Measurements from ENCODE around the gene RNF208. TPM values are rescaled to one million over a fixed set of nuclear protein-coding genes. Genes with fewer than 3 reads are reported as not detected.
A peak's percentile ranks its signal among the peaks of the same experiment; 100 is the strongest.

RNF208 gene
- total and polyA plus RNA-seq, 2 of the 4 experiments (the other 2 are of a cell fraction): 1.2 TPM; not detected in 1

DNA sequence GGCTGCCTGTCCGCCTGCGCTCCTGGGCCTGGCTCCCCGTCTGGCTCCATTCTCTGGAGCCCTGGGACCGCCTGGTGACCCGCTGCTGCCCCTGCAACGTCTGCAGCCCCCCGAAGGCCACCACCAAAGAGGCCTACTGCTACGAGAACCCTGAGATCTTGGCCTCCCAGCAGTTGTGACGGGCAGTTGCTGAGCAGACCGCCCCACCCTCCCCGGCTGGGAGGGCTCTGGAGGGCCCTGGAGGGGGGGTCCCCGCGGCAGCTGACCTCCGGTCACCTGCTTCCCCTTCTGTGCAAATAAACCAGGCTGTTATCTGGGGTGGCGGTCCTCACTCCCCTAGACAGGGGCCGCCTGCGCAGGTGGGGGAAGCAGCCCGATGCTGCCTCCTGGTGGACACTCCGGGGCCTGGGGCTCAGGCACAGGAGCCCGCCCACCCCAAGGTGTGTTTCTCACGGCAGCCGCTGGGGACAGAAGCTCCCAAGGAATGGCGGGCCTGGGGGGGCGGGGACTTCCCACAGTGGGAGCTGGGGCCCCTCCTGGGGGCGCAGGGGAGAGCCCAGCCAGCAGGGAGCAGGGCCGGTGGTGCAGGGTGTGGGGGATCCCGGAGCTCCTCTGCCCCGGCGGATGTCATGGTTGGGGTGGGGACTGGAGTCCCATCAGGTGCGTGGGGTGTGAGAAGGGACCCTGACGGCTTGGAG, 14.3 kb upstream of the RNF208 start (continued):
- TF ChIP-seq SMC3 (IDR thresholded peaks at IDR 0.05; ENCODE audit: low read depth, low read length): peak; percentile 79
- TF ChIP-seq RAD21 (IDR thresholded peaks at IDR 0.05; ENCODE audit: low read length): peak; percentile 81

DNA sequence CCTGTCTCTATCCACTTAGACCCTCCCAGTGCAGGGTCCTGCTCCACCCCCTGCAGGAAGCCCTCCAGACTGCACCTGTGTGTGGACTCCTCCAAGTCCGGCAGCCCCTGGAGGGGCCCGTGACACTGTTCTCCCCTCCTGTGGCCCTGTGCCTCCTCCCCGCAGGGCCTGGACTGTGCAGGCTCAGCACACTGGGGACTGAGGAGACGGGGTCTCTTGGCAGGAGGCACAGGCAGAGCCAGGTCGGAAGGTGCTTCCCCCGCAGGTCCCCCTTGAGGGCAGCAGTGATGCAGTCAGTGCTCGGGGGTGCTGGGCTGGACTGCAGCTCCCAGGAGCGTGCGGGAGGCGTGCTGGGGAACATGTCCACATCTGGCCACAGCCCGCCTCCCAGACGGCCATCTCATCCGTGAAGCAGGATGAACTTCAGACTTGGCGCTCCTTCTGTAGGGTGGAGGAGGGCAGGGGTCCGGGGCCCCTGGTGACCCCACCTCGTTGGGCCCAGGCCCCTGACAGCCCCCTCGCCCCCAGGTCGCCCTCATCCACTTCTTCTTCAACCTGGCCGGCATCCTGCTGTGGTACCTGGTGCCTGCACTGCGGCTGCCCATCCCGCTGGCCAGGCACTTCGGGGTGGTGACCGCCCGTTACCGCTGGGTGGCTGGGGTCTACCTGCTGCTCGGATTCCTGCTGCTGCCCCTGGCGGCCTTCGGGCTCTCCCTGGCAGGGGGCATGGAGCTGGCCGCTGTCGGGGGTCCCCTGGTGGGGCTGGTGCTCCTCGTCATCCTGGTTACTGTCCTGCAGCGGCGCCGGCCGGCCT, 13.6 kb upstream of the RNF208 start:
- no peak overlapping the region for H3K27ac ChIP-seq (ENCODE audit: insufficient read depth, low read length)
- DNase-seq: no peak
- ChIA-PET CTCF (no interaction called here), POLR2A (ENCODE audit: unreplicated experiment) (interaction anchor here (0.5 kb wide), 1 partner anchor 21 kb away, joined by 3 read pairs; no protein-coding TSS in a partner anchor)
- ATAC-seq (ENCODE audit: low read depth): no peak
- no peak overlapping the region for H3K23ac ChIP-seq (ENCODE audit: low read depth, low read length)
- H2AK9ac ChIP-seq (replicated peaks; ENCODE audit: low read depth, low read length, poor library complexity): peak overlapping the region; percentile 89
- H3K14ac ChIP-seq (replicated peaks; ENCODE audit: low read depth, low read length): no peak overlapping the region
- peaks cover 5% of the 10 kb centered on the region; the same call in 1 of the 2 replicates for H3K4me1 ChIP-seq (ENCODE audit: control insufficient read depth, insufficient read depth, low read length)
- no peak for TF ChIP-seq MAFK (IDR thresholded peaks at IDR 0.05; ENCODE audit: low read depth, low read length)
- no peak for TF ChIP-seq NFE2L2 (IDR thresholded peaks at IDR 0.05; ENCODE audit: low read depth, low read length)
- TF ChIP-seq FOS (IDR thresholded peaks at IDR 0.05; ENCODE audit: low read depth, low read length): no peak
- TF ChIP-seq MXI1 (IDR thresholded peaks at IDR 0.05; ENCODE audit: borderline replicate concordance, low read depth, low read length): no peak
- no peak for TF ChIP-seq BHLHE40 (IDR thresholded peaks at IDR 0.05; ENCODE audit: low read depth, low read length)
- no peak for TF ChIP-seq ELK1 (IDR thresholded peaks at IDR 0.05; ENCODE audit: borderline replicate concordance, low read depth, low read length)
- 72% methylated on average over 12 of the region's 35 CpGs; no CpG with 5 or more reads in 1 of the 2 experiments for WGBS, 2 experiments (ENCODE audit: extremely low coverage in 2 of 2, insufficient read length in 1 of 2)
- no peak overlapping the region for H3K9ac ChIP-seq (ENCODE audit: low read depth, low read length)
- H4K91ac ChIP-seq (ENCODE audit: insufficient read depth, low read depth, low read length): no peak overlapping the region
- dilution Hi-C loops (cut with HindIII; ENCODE audit: low sequenced_read_pairs, unreplicated experiment): no loop called here
- no peak overlapping the region for H4K5ac ChIP-seq (ENCODE audit: low read depth, low read length)
- no peak overlapping the region for H2BK20ac ChIP-seq (ENCODE audit: low read depth, low read length)
- H2BK120ac ChIP-seq (ENCODE audit: low read depth, low read length): no peak overlapping the region
- in situ Hi-C loops (cut with MboI; ENCODE audit: low sequenced_read_pairs): no loop called here
- no peak overlapping the region for H3K4ac ChIP-seq (ENCODE audit: low read depth, low read length)
- no peak overlapping the region for H2BK5ac ChIP-seq (ENCODE audit: low read depth, low read length, poor library complexity, severe bottlenecking)
- H2BK15ac ChIP-seq (ENCODE audit: low read depth, low read length): no peak overlapping the region
- H3K79me1 ChIP-seq (ENCODE audit: low read depth in 1 of 2, low read length in 2 of 2): peaks cover 8 to 27% of the 10 kb centered on the region in 2 experiments; a peak in 3 of 4 replicates
- H3K56ac ChIP-seq (ENCODE audit: extremely low read depth, insufficient read depth, low read length): no peak overlapping the region
- H3K4me2 ChIP-seq (ENCODE audit: low read depth, low read length): no peak overlapping the region
- no peak overlapping the region for H3K18ac ChIP-seq (ENCODE audit: low read depth, low read length)
- intact Hi-C loops (cut with micrococcal nuclease): no loop called here
- no peaks in the 10 kb centered on the region for H3K36me3 ChIP-seq (ENCODE audit: control insufficient read depth, insufficient read depth, low read length)
- no peak overlapping the region for H2AK5ac ChIP-seq (ENCODE audit: low read depth, low read length)
- no peak overlapping the region for H4K8ac ChIP-seq (ENCODE audit: low read depth in 2 of 2, low read length in 2 of 2)
- H4K20me1 ChIP-seq (ENCODE audit: insufficient read depth, low read length): peaks cover 6% of the 10 kb centered on the region; the same call in 1 of the 2 replicates
- H2AFZ ChIP-seq (replicated peaks; ENCODE audit: low read length, poor library complexity): no peak overlapping the region
- no peaks in the 10 kb centered on the region for H3K9me1 ChIP-seq (ENCODE audit: insufficient read depth, low read length)
- 0 out of 2 replicates have a peak, but pooled peaks cover 1% of the 10 kb centered on the region for H3K27me3 ChIP-seq (ENCODE audit: control insufficient read depth, insufficient read depth, low read length)
- no peaks in the 10 kb centered on the region for H3K9me3 ChIP-seq (ENCODE audit: control insufficient read depth, insufficient read depth, low read length)
- H3K4me3 ChIP-seq (ENCODE audit: insufficient read depth, low read depth, low read length): no peak overlapping the region
- BruUV-seq (replicated peaks): no TSS peak
